H1 (cell line): Measurements from ENCODE around the gene NOL4L. TPM values are rescaled to one million over a fixed set of nuclear protein-coding genes. Genes with fewer than 3 reads are reported as not detected.

Experiments
- CTCF ChIA-PET: fragments of 300-600 bp; sonication (Branson Sonifier 250); formaldehyde crosslinking; loops from one replicate; lab custom pipeline; 2021; ENCODE audit not compliant: partially characterized antibody; lab: Charles Lee
- POLR2A ChIA-PET: fragments of 300-600 bp; sonication (Branson Sonifier 250); formaldehyde crosslinking; loops from one replicate; lab custom pipeline; 2021; ENCODE audit warnings: inconsistent platforms; ENCODE audit not compliant: partially characterized antibody; lab: Charles Lee
- DNase-seq, 2 experiments: peaks; one replicate each; pipeline versions ENCODE4 v3.0.0 to v3.0.0-alpha.2; 2010 to 2022; ENCODE audit warnings: low spot score in 2 of 2, low read depth in 1 of 2, mixed read lengths in 1 of 2
- FAIRE-seq: peaks from 2 replicates; lab custom pipeline; 2011; peaks lifted over from hg19 to GRCh38; lab: Jason Lieb, UNC
- H2AFZ ChIP-seq: 2 replicates; pipeline ENCODE4 v1.8.1; 2012; ENCODE audit warnings: low read length, inconsistent platforms
- H2AK5ac ChIP-seq: 2 replicates; pipeline ENCODE4 v1.6.1; 2013; ENCODE audit warnings: low read depth, low read length
- H2BK120ac ChIP-seq: replicated peaks from 2 replicates; pipeline ENCODE3; 2013; ENCODE audit warnings: low read depth, low read length, inconsistent platforms
- H2BK12ac ChIP-seq: 2 replicates; pipeline ENCODE4 v1.6.1; 2013; ENCODE audit warnings: low read depth, low read length
- H2BK15ac ChIP-seq: 2 replicates; pipeline ENCODE4 v1.6.1; 2013; ENCODE audit warnings: low read length
- H2BK20ac ChIP-seq: 2 replicates; pipeline ENCODE4 v1.6.1; 2013; ENCODE audit warnings: low read length
- H2BK5ac ChIP-seq: 2 replicates; pipeline ENCODE4 v1.6.1; 2013; ENCODE audit warnings: low read depth, low read length
- H3K14ac ChIP-seq: 2 replicates; pipeline ENCODE4 v1.6.1; 2013; ENCODE audit warnings: inconsistent platforms; ENCODE audit not compliant: insufficient read length
- H3K18ac ChIP-seq: 2 replicates; pipeline ENCODE4 v1.6.1; 2013; ENCODE audit warnings: low read length; ENCODE audit errors: extremely low read depth
- H3K23ac ChIP-seq: 2 replicates; pipeline ENCODE4 v1.6.1; 2013; ENCODE audit warnings: inconsistent platforms; ENCODE audit not compliant: insufficient read length
- H3K23me2 ChIP-seq: 2 replicates; pipeline ENCODE4 v1.6.1; 2013; ENCODE audit warnings: low read depth, low read length
- H3K27ac ChIP-seq: 2 replicates; pipeline ENCODE4 v1.6.1; 2011; ENCODE audit warnings: low read depth, low read length, inconsistent platforms
- H3K27me3 ChIP-seq, 4 experiments: replicated peaks in 1 of 4; 1 replicate in 1 of 4; 2 replicates in 3 of 4; pipeline versions ENCODE4 v1.6.1 to v1.8.1; 2011 to 2013; ENCODE audit warnings: low read length in 3 of 4, mild to moderate bottlenecking in 3 of 4, inconsistent platforms in 2 of 4, mixed read lengths in 2 of 4, moderate library complexity in 1 of 4; ENCODE audit not compliant: control insufficient read depth in 3 of 4, insufficient read depth in 3 of 4; ENCODE audit errors: extremely low read depth in 1 of 4
- H3K36me3 ChIP-seq, 4 experiments: 2 replicates each; pipeline versions ENCODE4 v1.6.1 to v1.8.1; 2011 to 2013; ENCODE audit warnings: mild to moderate bottlenecking in 4 of 4, low read length in 3 of 4, moderate library complexity in 2 of 4, control low read depth in 1 of 4, inconsistent platforms in 1 of 4; ENCODE audit not compliant: insufficient read depth in 4 of 4, control insufficient read depth in 2 of 4
- H3K4ac ChIP-seq: replicated peaks from 2 replicates; pipeline ENCODE3; 2013; ENCODE audit warnings: low read length, low read depth, mixed read lengths, inconsistent platforms; ENCODE audit not compliant: insufficient read length
- H3K4me1 ChIP-seq, 4 experiments: replicated peaks in 1 of 4; 1 replicate in 1 of 4; 2 replicates in 3 of 4; pipeline versions ENCODE4 v1.6.1 to v1.8.1; 2011 to 2013; ENCODE audit warnings: low read length in 3 of 4, inconsistent platforms in 2 of 4, mixed read lengths in 1 of 4; ENCODE audit not compliant: insufficient read depth in 4 of 4, control insufficient read depth in 3 of 4
- H3K4me2 ChIP-seq, 2 experiments: 2 replicates each; pipeline versions ENCODE4 v1.6.1 to v1.8.1; 2011 to 2013; ENCODE audit warnings: low read depth in 2 of 2, low read length in 2 of 2, control low read depth in 1 of 2, inconsistent platforms in 1 of 2, mild to moderate bottlenecking in 1 of 2; ENCODE audit not compliant: insufficient read depth in 1 of 2
- H3K4me3 ChIP-seq, 4 experiments: fragments of 200-600, 300-600 bp in 1 of 4; sonication (generic), shearing (Covaris generic), sonication (Bioruptor Twin) in 1 of 4; 2 replicates each; pipeline versions ENCODE4 v1.5.1 to v1.8.1; 2011 to 2016; ENCODE audit warnings: low read length in 4 of 4, low read depth in 3 of 4, control low read depth in 2 of 4, inconsistent platforms in 2 of 4, mild to moderate bottlenecking in 2 of 4, mixed read lengths in 1 of 4, moderate library complexity in 1 of 4; ENCODE audit not compliant: insufficient read depth in 2 of 4; ENCODE audit errors: extremely low read depth in 1 of 4
- H3K56ac ChIP-seq: replicated peaks from 2 replicates; pipeline ENCODE3; 2013; ENCODE audit warnings: low read depth, mild to moderate bottlenecking, mixed read lengths, low read length, inconsistent platforms; ENCODE audit not compliant: insufficient read length
- H3K79me1 ChIP-seq: 2 replicates; pipeline ENCODE4 v1.6.1; 2013; ENCODE audit warnings: low read depth, low read length, control low read depth
- H3K79me2 ChIP-seq, 2 experiments: 2 replicates each; pipeline versions ENCODE4 v1.6.1 to v1.8.1; 2012 to 2013; ENCODE audit warnings: low read length in 2 of 2, mild to moderate bottlenecking in 2 of 2, inconsistent platforms in 1 of 2; ENCODE audit not compliant: insufficient read depth in 2 of 2, control insufficient read depth in 1 of 2
- H3K9ac ChIP-seq, 4 experiments: replicated peaks in 1 of 4; 1 replicate in 1 of 4; 2 replicates in 3 of 4; pipeline versions ENCODE4 v1.6.1 to v1.8.1; 2011 to 2013; ENCODE audit warnings: low read depth in 3 of 4, low read length in 3 of 4, control low read depth in 2 of 4, mild to moderate bottlenecking in 2 of 4, moderate library complexity in 2 of 4, inconsistent platforms in 1 of 4; ENCODE audit errors: extremely low read depth in 1 of 4
- H3K9me3 ChIP-seq, 2 experiments: 2 replicates each; pipeline versions ENCODE4 v1.6.1 to v1.8.1; 2012 to 2013; ENCODE audit warnings: mild to moderate bottlenecking in 2 of 2, moderate library complexity in 2 of 2, control low read depth in 1 of 2, inconsistent platforms in 1 of 2, low read depth in 1 of 2, low read length in 1 of 2, mixed read lengths in 1 of 2; ENCODE audit not compliant: insufficient read depth in 2 of 2
- H4K20me1 ChIP-seq, 2 experiments: replicated peaks in 1 of 2; 2 replicates each; pipeline versions ENCODE3 to v1.8.1; 2011 to 2013; ENCODE audit warnings: inconsistent platforms in 2 of 2, low read length in 2 of 2, mild to moderate bottlenecking in 1 of 2; ENCODE audit not compliant: insufficient read depth in 2 of 2, control insufficient read depth in 1 of 2
- H4K5ac ChIP-seq: 2 replicates; pipeline ENCODE4 v1.6.1; 2013; ENCODE audit warnings: low read length, low read depth, mixed read lengths, inconsistent platforms; ENCODE audit not compliant: insufficient read length
- H4K8ac ChIP-seq: 2 replicates; pipeline ENCODE4 v1.8.0; 2013; ENCODE audit warnings: mild to moderate bottlenecking, moderate library complexity, low read length, inconsistent platforms; ENCODE audit not compliant: insufficient read depth; ENCODE audit errors: extremely low read depth
- H4K91ac ChIP-seq: replicated peaks from 2 replicates; pipeline ENCODE3; 2013; ENCODE audit warnings: low read length, mixed read lengths, inconsistent platforms; ENCODE audit not compliant: insufficient read length
- BCL11A ChIP-seq, 2 experiments: IDR thresholded peaks; one replicate each; pipeline ENCODE4 v1.6.1; 2011; ENCODE audit warnings: low read depth in 2 of 2, low read length in 2 of 2, mild to moderate bottlenecking in 2 of 2
- CEBPB ChIP-seq: IDR thresholded peaks from 2 replicates; pipeline ENCODE4 v1.6.1; 2012; ENCODE audit warnings: low read depth, low read length
- CHD1 ChIP-seq: IDR thresholded peaks from 2 replicates; pipeline ENCODE4 v1.6.1; 2012; ENCODE audit warnings: low read depth, low read length, improper control_type of control experiment
- EP300 ChIP-seq, 2 experiments: IDR thresholded peaks; 1 replicate in 1 of 2; 2 replicates in 1 of 2; pipeline ENCODE4 v1.6.1; 2011 to 2012; ENCODE audit warnings: low read depth in 2 of 2, low read length in 2 of 2, mild to moderate bottlenecking in 2 of 2, borderline replicate concordance in 1 of 2, inconsistent platforms in 1 of 2, moderate library complexity in 1 of 2
- GTF2F1 ChIP-seq: IDR thresholded peaks from 2 replicates; pipeline ENCODE4 v1.6.1; 2012; ENCODE audit warnings: low read depth, low read length, improper control_type of control experiment, borderline replicate concordance
- KDM4A ChIP-seq: IDR thresholded peaks from one replicate; pipeline ENCODE4 v1.7.1; 2012; ENCODE audit warnings: low read depth, mild to moderate bottlenecking, moderate library complexity, low read length, inconsistent platforms; ENCODE audit not compliant: severe bottlenecking
- SP1 ChIP-seq: IDR thresholded peaks from 2 replicates; pipeline ENCODE4 v1.6.1; 2011; ENCODE audit warnings: low read depth, low read length
- SP2 ChIP-seq: IDR thresholded peaks from 2 replicates; pipeline ENCODE4 v1.6.1; 2012; ENCODE audit warnings: mild to moderate bottlenecking, low read length, inconsistent platforms
- TCF12 ChIP-seq: IDR thresholded peaks from 2 replicates; pipeline ENCODE4 v1.6.1; 2011; ENCODE audit warnings: low read depth, mild to moderate bottlenecking, low read length
- TEAD4 ChIP-seq: IDR thresholded peaks from 2 replicates; pipeline ENCODE4 v1.6.1; 2012; ENCODE audit warnings: low read depth, low read length, inconsistent platforms, mixed read lengths
- USF2 ChIP-seq: IDR thresholded peaks from 2 replicates; pipeline ENCODE4 v1.6.1; 2011; ENCODE audit warnings: low read length, improper control_type of control experiment
- YY1 ChIP-seq: IDR thresholded peaks from 2 replicates; pipeline ENCODE4 v1.6.1; 2011; ENCODE audit warnings: low read depth, mild to moderate bottlenecking, low read length
- WGBS, 2 experiments: shearing (Covaris generic) in 1 of 2; methylation state at CpG; one replicate each; pipeline versions ENCODE4 v1.1.6 to v1.1.7; 2013 to 2015; ENCODE audit warnings: low lambda C conversion rate in 2 of 2, mixed read lengths in 2 of 2, inconsistent platforms in 1 of 2, low coverage in 1 of 2, missing lambda C conversion rate in 1 of 2; ENCODE audit not compliant: insufficient replicate concordance in 2 of 2, insufficient coverage in 1 of 2, insufficient read length in 1 of 2; ENCODE audit errors: extremely low coverage in 1 of 2, missing lambda C conversion rate in 1 of 2; 5-methylcytosine and 5-hydroxymethylcytosine counted together
- polyA plus RNA-seq, 7 experiments: library from polyadenylated mRNA; depleted of rRNA in 3 of 7; stranded (reverse) in 5 of 7; unstranded in 2 of 7; fragments of >200 nt in 5 of 7; fragments of 200-250 nt in 2 of 7; gene quantifications; 1 replicate in 5 of 7; 2 replicates in 1 of 7; 4 replicates in 1 of 7; pipeline versions ENCODE4 v1.2.1 to v1.2.3, GENCODE V29; 2011 to 2013; ENCODE audit warnings: missing spikeins in 2 of 7, mixed read lengths in 2 of 7
- total RNA-seq: library from RNA; stranded (reverse); fragmentation: NEBNext Ultra II Directional; extraction: Animal tissue kit (Norgen Biotek cat#: 25700); gene quantifications from 2 replicates; pipeline ENCODE4 v1.2.1, GENCODE V29; 2021

The NOL4L gene
- total and polyA plus RNA-seq, 2 of the 8 experiments (the other 6 are each of a cell fraction or from before 2014, with no cell fraction given), result 15.3 to 23.7 TPM

GRCh38 chr20:32543570-32544259 is 41.4 kb downstream of the NOL4L start:
- no peak overlapping the region for H3K56ac ChIP-seq
- no peak overlapping the region for H3K27ac ChIP-seq
- DNase-seq, result no peak
- H2BK15ac ChIP-seq, result no peak overlapping the region
- H2BK20ac ChIP-seq, result no peak overlapping the region
- no peak overlapping the region for H2BK12ac ChIP-seq
- H3K14ac ChIP-seq, result no peak overlapping the region
- no peak overlapping the region for H4K5ac ChIP-seq
- no peaks in the 10 kb centered on the region for H3K9me3 ChIP-seq
- no peak overlapping the region for H2AK5ac ChIP-seq
- TF ChIP-seq KDM4A (no peak), BCL11A (IDR thresholded peaks at IDR 0.05; ENCODE audit: low read depth in 2 of 2, low read length in 2 of 2) (no peak), SP2 (no peak), GTF2F1 (no peak), TEAD4 (no peak), YY1 (no peak), CHD1 (no peak), TCF12 (no peak), CEBPB (no peak), USF2 (no peak), EP300 (IDR thresholded peaks at IDR 0.05; ENCODE audit: borderline replicate concordance in 1 of 2, low read depth in 2 of 2, low read length in 2 of 2) (no peak), SP1 (no peak)
- H2BK120ac ChIP-seq, result no peak overlapping the region
- H4K91ac ChIP-seq, result no peak overlapping the region
- H3K4ac ChIP-seq, result no peak overlapping the region
- H3K4me2 ChIP-seq, result no peak overlapping the region
- WGBS, 2 experiments, result 90% methylated on average over 15 of the region's 15 CpGs; no CpG with 5 or more reads in 1 of the 2 experiments
- H4K8ac ChIP-seq, result no peak overlapping the region
- H3K36me3 ChIP-seq, result no peaks in the 10 kb centered on the region
- ChIA-PET POLR2A (interaction anchor here (0.8 to 1.0 kb wide), 3 partner anchors 18 to 50 kb away, joined by 3 read pairs; no protein-coding TSS in a partner anchor), CTCF (interaction anchor here (1.1 to 1.6 kb wide), 4 partner anchors 21 to 109 kb away, joined by 3 to 7 read pairs (median 5); no protein-coding TSS in a partner anchor)
- no peak for FAIRE-seq
- H3K27me3 ChIP-seq, result peaks cover 0 to 4% (median 2%) of the 10 kb centered on the region in 4 experiments; a peak in 3 of 7 replicates
- H3K4me3 ChIP-seq, result no peak overlapping the region
- H2AFZ ChIP-seq, result no peak overlapping the region
- no peaks in the 10 kb centered on the region for H3K79me2 ChIP-seq
- no peak overlapping the region for H3K23ac ChIP-seq
- no peak overlapping the region for H3K18ac ChIP-seq
- H2BK5ac ChIP-seq, result no peak overlapping the region
- no peak overlapping the region for H3K9ac ChIP-seq
- H3K79me1 ChIP-seq, result no peaks in the 10 kb centered on the region; the same call in 1 of the 2 replicates
- H4K20me1 ChIP-seq, result no peaks in the 10 kb centered on the region
- peaks cover under 1% of the 10 kb centered on the region; the same call in 1 of the 2 replicates for H3K23me2 ChIP-seq
- peaks cover 0 to under 1% (median 0%) of the 10 kb centered on the region in 4 experiments; a peak in 2 of 7 replicates for H3K4me1 ChIP-seq
